Measurements from ENCODE around the gene RLBP1.
"Not testable (repeated sequence)": the region's sequence is repeated elsewhere in the genome, so short reads cannot be mapped to it uniquely, and the experiment has no call there.

Gene RLBP1

GRCh38 chr15:89221543-89221942 is at the start of gene RLBP1:
Gene RLBP1 (minus strand): TSS chr15:89221579. CDS start chr15:89218975, 2,604 bp downstream.
- DNase-seq (ENCODE audit: low spot score): no peak

GRCh38 chr15:89250142-89250541 is 28.8 kb upstream of the RLBP1 start:
- not testable (repeated sequence) for DNase-seq (ENCODE audit: low spot score)

GRCh38 chr15:89248584-89248983 is 27.2 kb upstream of the RLBP1 start:
- no peak for DNase-seq (ENCODE audit: low spot score)

GRCh38 chr15:89247446-89247845 is 26.1 kb upstream of the RLBP1 start:
- no peak for DNase-seq (ENCODE audit: low spot score)

- no peak for DNase-seq (ENCODE audit: low spot score)
These were observed 23.2 kb upstream of the RLBP1 start for GRCh38 chr15:89244574-89244903.

- DNase-seq (ENCODE audit: low spot score): peak; percentile 96
These were observed 22.6 kb upstream of the RLBP1 start, which contains the start of gene FANCI for GRCh38 chr15:89243691-89244573. Gene FANCI (plus strand): TSS chr15:89243979. CDS start chr15:89247648, 3,669 bp downstream.

GRCh38 chr15:89243046-89243690 is 21.8 kb upstream of the RLBP1 start:
- no peak for DNase-seq (ENCODE audit: low spot score)

- not testable (repeated sequence) for DNase-seq (ENCODE audit: low spot score)
These were observed 18.8 kb upstream of the RLBP1 start for GRCh38 chr15:89239883-89240810.

- DNase-seq (ENCODE audit: low spot score): no peak
These were observed 10.5 kb upstream of the RLBP1 start for GRCh38 chr15:89231832-89232231.

- no peak for DNase-seq (ENCODE audit: low spot score)
These were observed 8.9 kb upstream of the RLBP1 start for GRCh38 chr15:89230277-89230676.

- no peak for DNase-seq (ENCODE audit: low spot score)
These were observed 6.0 kb upstream of the RLBP1 start for GRCh38 chr15:89227425-89227824.

- DNase-seq (ENCODE audit: low spot score): no peak
These were observed 5.2 kb upstream of the RLBP1 start for GRCh38 chr15:89226359-89227221.

- no peak for DNase-seq (ENCODE audit: low spot score)
These were observed 4.2 kb upstream of the RLBP1 start for GRCh38 chr15:89225588-89225987.

GRCh38 chr15:89218531-89218930 is 2.8 kb downstream of the RLBP1 start:
- DNase-seq (ENCODE audit: low spot score): no peak

GRCh38 chr15:89217686-89218376 is 3.5 kb downstream of the RLBP1 start:
- DNase-seq (ENCODE audit: low spot score): no peak

GRCh38 chr15:89217031-89217430 is 4.3 kb downstream of the RLBP1 start:
- no peak for DNase-seq (ENCODE audit: low spot score)

GRCh38 chr15:89215627-89216026 is 5.8 kb downstream of the RLBP1 start:
- no peak for DNase-seq (ENCODE audit: low spot score)

GRCh38 chr15:89211678-89212170 is 9.7 kb downstream of the RLBP1 start:
- DNase-seq (ENCODE audit: low spot score): no peak

GRCh38 chr15:89209057-89209456 is 12.3 kb downstream of the RLBP1 start:
- no peak for DNase-seq (ENCODE audit: low spot score)

- DNase-seq (ENCODE audit: low spot score): no peak
These were observed 13.1 kb downstream of the RLBP1 start for GRCh38 chr15:89208256-89208655.

All from NAMALWA (cell line).